Nephron (organoid): ENCODE results near the gene ULK4.

Source experiments
- H3K27ac Mint-ChIP-seq, 3 experiments: 2 replicates each; pipeline ENCODE4 v1.8.0; 2020; ENCODE audit warnings: mixed read lengths in 3 of 3, mild to moderate bottlenecking in 2 of 3, moderate library complexity in 1 of 3
- H3K27me3 Mint-ChIP-seq: 2 replicates; pipeline ENCODE4 v1.8.0; 2021; ENCODE audit warnings: low read depth, mild to moderate bottlenecking, moderate library complexity, mixed read lengths
- H3K36me3 Mint-ChIP-seq: 2 replicates; pipeline ENCODE4 v1.8.0; 2020; ENCODE audit warnings: low read depth, mixed read lengths
- H3K4me1 Mint-ChIP-seq: 2 replicates; pipeline ENCODE4 v1.8.0; 2020; ENCODE audit warnings: mixed read lengths
- H3K4me3 Mint-ChIP-seq, 3 experiments: 2 replicates each; pipeline ENCODE4 v1.8.0; 2020; ENCODE audit warnings: mild to moderate bottlenecking in 3 of 3, mixed read lengths in 3 of 3, moderate library complexity in 2 of 3
- H3K9me3 Mint-ChIP-seq: 2 replicates; pipeline ENCODE4 v1.8.0; 2020; ENCODE audit warnings: mixed read lengths
- TF ChIP-seq, protein P1 (sequence below), 3 experiments: fragments of 200-600 bp; sonication (generic); IDR thresholded peaks; one replicate each; pipeline ENCODE4 v1.5.0; 2021; ENCODE audit warnings: antibody characterized with exemption in 3 of 3; ENCODE audit not compliant: unreplicated experiment in 3 of 3

Gene ULK4

DNA sequence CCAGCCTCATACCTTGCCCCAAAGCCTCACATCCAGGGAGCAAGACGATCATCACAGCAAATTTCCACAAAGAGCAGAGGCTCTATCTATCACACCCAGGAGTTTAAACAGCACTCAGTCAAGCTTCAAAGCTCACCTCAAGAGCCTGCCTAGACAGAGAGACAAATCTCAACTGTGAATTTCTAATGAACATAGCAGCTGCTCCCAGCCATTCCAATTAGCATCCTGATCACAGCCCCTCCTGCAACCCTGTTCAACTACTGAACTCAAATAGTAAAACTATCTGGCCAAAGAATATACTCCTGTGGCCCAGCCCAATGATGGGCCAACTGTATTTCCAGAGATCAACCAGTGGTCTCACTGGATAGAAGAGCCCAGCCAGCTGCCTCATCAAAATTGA lies 492.8 kb downstream of the ULK4 start:
- Mint-ChIP-seq H3K4me3 (no peak overlapping the region), H3K9me3 (peaks cover 55% of the 10 kb centered on the region), H3K27ac (no peak overlapping the region), H3K36me3 (peaks cover 19% of the 10 kb centered on the region), H3K4me1 (peaks cover 10% of the 10 kb centered on the region), H3K27me3 (peaks cover 4% of the 10 kb centered on the region)
- TF ChIP-seq, protein P1, sequence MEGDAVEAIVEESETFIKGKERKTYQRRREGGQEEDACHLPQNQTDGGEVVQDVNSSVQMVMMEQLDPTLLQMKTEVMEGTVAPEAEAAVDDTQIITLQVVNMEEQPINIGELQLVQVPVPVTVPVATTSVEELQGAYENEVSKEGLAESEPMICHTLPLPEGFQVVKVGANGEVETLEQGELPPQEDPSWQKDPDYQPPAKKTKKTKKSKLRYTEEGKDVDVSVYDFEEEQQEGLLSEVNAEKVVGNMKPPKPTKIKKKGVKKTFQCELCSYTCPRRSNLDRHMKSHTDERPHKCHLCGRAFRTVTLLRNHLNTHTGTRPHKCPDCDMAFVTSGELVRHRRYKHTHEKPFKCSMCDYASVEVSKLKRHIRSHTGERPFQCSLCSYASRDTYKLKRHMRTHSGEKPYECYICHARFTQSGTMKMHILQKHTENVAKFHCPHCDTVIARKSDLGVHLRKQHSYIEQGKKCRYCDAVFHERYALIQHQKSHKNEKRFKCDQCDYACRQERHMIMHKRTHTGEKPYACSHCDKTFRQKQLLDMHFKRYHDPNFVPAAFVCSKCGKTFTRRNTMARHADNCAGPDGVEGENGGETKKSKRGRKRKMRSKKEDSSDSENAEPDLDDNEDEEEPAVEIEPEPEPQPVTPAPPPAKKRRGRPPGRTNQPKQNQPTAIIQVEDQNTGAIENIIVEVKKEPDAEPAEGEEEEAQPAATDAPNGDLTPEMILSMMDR (IDR thresholded peaks at IDR 0.05; ENCODE audit: unreplicated experiment in 3 of 3), result no peak

DNA sequence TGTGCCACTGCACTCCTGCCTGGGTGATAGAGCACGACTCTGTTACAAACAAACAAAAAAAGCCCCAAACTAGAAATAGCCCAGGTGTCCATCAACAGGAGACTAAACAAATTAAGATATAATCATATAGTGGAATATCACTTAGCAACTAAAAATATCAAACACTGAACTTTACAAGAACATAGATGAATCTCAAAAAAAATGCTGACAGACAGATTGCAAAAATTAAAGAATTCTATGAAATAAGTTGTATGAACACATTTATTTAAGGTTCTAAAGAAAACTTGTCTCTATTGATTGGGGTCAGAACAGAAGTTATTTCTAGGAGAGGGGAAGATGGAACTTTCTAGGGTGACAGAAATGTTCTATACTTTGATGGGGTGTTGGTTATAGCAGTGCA lies 494.4 kb downstream of the ULK4 start:
- Mint-ChIP-seq H3K36me3 (peaks cover 12% of the 10 kb centered on the region), H3K9me3 (peaks cover 43% of the 10 kb centered on the region), H3K4me1 (peaks cover 14% of the 10 kb centered on the region), H3K27ac (no peak overlapping the region), H3K27me3 (peaks cover 5% of the 10 kb centered on the region), H3K4me3 (no peak overlapping the region)
- TF ChIP-seq, protein P1 (IDR thresholded peaks at IDR 0.05; ENCODE audit: unreplicated experiment in 3 of 3), result no peak

DNA sequence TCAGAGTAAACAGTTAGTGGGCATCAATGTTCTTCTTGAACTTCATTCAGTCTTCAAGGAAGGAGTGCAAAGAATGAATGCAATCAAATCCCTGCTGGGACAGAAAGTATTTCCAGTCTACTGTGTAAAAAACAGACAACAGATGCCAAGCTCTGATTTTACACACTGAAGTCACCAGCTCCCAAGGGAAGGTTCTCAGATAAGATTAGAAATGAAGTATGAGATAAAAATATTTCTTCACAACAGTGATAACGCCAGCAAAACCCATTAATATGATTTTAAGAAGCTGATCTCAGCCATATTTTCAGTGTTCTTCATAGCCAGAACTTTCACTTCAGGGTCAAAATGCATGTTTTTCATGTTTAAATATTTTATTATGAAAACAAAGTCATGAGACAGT lies 497.0 kb downstream of the ULK4 start:
- H3K27me3 Mint-ChIP-seq, result peaks cover 5% of the 10 kb centered on the region
- H3K27ac Mint-ChIP-seq, result no peak overlapping the region
- H3K9me3 Mint-ChIP-seq, result peaks cover 19% of the 10 kb centered on the region
- H3K4me1 Mint-ChIP-seq, result peaks cover 28% of the 10 kb centered on the region
- no peaks in the 10 kb centered on the region for H3K36me3 Mint-ChIP-seq
- no peak overlapping the region for H3K4me3 Mint-ChIP-seq
- TF ChIP-seq, protein P1 (IDR thresholded peaks at IDR 0.05; ENCODE audit: unreplicated experiment in 3 of 3), result no peak

DNA sequence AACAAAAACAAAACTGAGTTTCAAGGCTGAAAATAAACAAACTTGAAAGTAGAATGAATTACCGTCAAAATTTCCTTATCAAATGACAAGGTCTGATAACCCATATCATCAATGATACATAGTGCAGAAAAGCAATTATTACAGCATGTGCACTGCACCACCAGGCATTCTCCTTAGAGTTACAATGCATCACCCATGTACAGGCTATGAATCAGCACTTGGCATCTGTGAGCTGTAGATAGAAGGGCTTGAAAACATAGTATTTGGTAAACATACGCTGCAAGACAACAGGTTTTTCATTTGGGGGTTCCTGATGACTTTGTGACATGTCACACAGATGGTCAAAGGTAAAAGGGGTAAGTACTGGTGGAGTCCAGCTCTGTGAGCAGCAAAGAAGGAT lies 497.5 kb downstream of the ULK4 start:
- H3K27ac Mint-ChIP-seq, result no peak overlapping the region
- peaks cover 5% of the 10 kb centered on the region for H3K27me3 Mint-ChIP-seq
- peaks cover 28% of the 10 kb centered on the region for H3K4me1 Mint-ChIP-seq
- peaks cover 14% of the 10 kb centered on the region for H3K9me3 Mint-ChIP-seq
- TF ChIP-seq, protein P1 (IDR thresholded peaks at IDR 0.05; ENCODE audit: unreplicated experiment in 3 of 3), result no peak
- H3K4me3 Mint-ChIP-seq, result no peak overlapping the region
- no peaks in the 10 kb centered on the region for H3K36me3 Mint-ChIP-seq

DNA sequence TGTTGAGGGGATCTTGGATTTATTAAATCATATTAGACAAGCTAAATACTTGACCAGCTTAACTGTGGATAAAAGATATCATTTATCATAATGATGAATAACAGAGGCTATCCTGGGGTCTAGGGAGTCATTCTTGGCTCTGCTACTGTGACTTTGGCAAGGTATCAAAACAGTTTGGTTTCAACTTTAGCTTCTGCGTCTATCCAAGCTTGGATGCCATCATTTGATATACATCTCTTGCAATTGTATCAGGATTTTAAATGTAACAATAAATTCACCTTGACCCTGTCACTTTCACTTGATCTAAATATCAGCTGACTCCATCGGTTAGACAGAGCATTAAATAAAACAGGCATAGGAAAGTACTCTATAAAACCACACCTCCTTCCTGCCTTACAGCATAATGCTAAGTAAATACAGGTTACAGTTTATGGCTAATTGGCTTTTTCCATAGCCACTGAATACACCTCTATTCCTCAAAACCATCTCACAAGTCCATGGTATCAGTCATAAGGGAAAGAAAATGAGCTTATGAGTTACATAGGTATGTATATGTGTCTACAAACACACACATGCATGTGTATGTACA lies 499.7 kb downstream of the ULK4 start:
- TF ChIP-seq, protein P1 (IDR thresholded peaks at IDR 0.05; ENCODE audit: unreplicated experiment in 3 of 3), result no peak
- Mint-ChIP-seq H3K4me3 (no peak overlapping the region), H3K27me3 (peaks cover 8% of the 10 kb centered on the region), H3K4me1 (peaks cover 28% of the 10 kb centered on the region), H3K36me3 (no peaks in the 10 kb centered on the region), H3K27ac (no peak overlapping the region), H3K9me3 (no peaks in the 10 kb centered on the region)

DNA sequence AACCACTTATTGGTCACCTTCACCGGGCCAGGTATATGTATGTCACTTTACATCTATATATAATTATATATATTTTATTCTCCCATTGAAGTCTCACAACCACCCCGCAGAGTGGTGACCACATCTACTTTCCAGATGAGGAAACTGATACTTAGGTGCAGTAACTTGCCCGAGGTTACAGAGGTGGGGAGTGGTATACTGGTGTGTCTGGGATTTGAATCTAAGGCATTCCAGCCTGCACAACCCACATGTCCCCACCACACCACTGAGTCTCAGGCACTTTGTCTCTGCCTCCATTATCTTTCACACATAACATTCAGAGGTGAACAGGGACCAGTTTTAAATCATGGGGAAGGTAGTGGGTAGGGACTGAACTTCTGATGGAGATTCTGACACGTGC lies 501.2 kb downstream of the ULK4 start:
- H3K36me3 Mint-ChIP-seq, result no peaks in the 10 kb centered on the region
- H3K27me3 Mint-ChIP-seq, result peaks cover 11% of the 10 kb centered on the region
- H3K27ac Mint-ChIP-seq, result no peak overlapping the region
- H3K9me3 Mint-ChIP-seq, result no peaks in the 10 kb centered on the region
- TF ChIP-seq, protein P1 (IDR thresholded peaks at IDR 0.05; ENCODE audit: unreplicated experiment in 3 of 3), result no peak
- H3K4me1 Mint-ChIP-seq, result peaks cover 28% of the 10 kb centered on the region
- no peak overlapping the region for H3K4me3 Mint-ChIP-seq
